ENCODE measurements around the gene PTPRE. TPM values are rescaled to one million over a fixed set of nuclear protein-coding genes. Genes with fewer than 3 reads are reported as not detected.

PTPRE gene
- total RNA-seq, 1 experiment from 2014 or later = 7.9 TPM

DNA sequence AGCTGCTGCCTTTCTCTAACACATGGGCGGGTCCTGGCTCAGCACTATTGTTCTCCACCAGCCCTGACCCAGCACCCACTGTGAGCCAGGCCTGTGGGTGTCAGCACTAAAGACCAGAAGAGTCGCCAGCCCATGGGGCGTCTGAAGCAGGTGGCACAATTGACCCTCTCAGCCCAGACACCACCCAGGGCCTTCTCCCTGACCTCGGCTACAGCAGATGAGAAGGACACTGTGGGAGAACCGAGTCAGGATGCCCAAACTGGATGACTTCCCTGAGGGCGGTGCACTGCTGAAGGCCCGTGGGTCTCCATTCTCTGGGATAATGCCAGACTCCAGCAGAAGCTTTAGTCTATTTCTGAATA lies 122.4 kb downstream of the PTPRE start:
- Histone ChIP-seq H3K4me1 (replicated peaks; ENCODE audit: insufficient read depth) (no peaks in the 10 kb centered on the region), H3K4me2 (no peak overlapping the region), H3K9me3 (ENCODE audit: insufficient read depth, low read depth) (no peaks in the 10 kb centered on the region), H2AFZ (no peak overlapping the region), H4K20me1 (ENCODE audit: insufficient read depth) (no peaks in the 10 kb centered on the region), H3F3A (ENCODE audit: insufficient read depth, low read depth) (no peaks in the 10 kb centered on the region), H3K9me2 (ENCODE audit: insufficient read depth) (no peaks in the 10 kb centered on the region), H3K36me3 (ENCODE audit: low read depth) (no peaks in the 10 kb centered on the region), H3K27me3 (ENCODE audit: insufficient read depth, low read depth) (no peaks in the 10 kb centered on the region), H3K27ac (no peak overlapping the region), H3K79me2 (ENCODE audit: low read depth) (no peaks in the 10 kb centered on the region), H3K4me3 (no peak overlapping the region)
- CTCF ChIA-PET = no interaction called here
- BruUV-seq (replicated peaks) = no TSS peak
- POLR2A ChIA-PET (ENCODE audit: unreplicated experiment) = no interaction called here
- TF ChIP-seq, protein P1, sequence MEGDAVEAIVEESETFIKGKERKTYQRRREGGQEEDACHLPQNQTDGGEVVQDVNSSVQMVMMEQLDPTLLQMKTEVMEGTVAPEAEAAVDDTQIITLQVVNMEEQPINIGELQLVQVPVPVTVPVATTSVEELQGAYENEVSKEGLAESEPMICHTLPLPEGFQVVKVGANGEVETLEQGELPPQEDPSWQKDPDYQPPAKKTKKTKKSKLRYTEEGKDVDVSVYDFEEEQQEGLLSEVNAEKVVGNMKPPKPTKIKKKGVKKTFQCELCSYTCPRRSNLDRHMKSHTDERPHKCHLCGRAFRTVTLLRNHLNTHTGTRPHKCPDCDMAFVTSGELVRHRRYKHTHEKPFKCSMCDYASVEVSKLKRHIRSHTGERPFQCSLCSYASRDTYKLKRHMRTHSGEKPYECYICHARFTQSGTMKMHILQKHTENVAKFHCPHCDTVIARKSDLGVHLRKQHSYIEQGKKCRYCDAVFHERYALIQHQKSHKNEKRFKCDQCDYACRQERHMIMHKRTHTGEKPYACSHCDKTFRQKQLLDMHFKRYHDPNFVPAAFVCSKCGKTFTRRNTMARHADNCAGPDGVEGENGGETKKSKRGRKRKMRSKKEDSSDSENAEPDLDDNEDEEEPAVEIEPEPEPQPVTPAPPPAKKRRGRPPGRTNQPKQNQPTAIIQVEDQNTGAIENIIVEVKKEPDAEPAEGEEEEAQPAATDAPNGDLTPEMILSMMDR (conservative IDR thresholded peaks at IDR 0.05) = no peak
- no peak for TF ChIP-seq EZH2 (IDR thresholded peaks at IDR 0.05; ENCODE audit: low read depth)
- DNase-seq = no peak
- intact Hi-C loops (cut with micrococcal nuclease; ENCODE audit: unreplicated experiment) = no loop called here

DNA sequence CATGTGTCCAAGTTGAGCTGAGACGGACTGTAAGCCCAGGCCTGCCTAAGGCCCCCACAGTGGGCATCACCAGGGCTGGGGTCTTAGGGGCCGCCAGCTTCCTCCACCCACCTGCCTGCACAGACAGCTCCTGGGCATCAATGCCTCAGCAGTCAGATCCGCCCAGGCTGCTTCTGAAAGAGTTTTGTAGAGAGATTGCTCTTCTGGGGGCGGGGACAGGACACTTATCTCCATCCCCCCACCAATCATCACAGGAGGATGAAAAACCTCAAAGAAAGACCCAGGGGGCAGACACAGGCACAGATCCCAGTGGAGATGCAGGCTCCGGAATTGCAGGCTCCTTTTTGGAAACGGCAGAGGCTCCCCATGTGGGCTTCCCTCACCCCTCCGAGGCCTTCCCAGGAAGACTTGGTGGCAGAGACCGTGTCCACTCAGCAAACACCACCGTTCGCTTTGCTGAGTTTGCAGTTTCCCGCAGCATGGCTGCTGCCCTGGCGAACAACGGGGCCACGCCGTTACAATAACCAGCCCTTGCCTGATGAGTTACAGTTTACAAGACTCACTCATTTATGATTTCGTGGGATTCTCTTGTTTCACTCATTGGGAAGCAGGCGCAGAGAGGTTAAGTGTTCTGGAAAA lies 122.9 kb downstream of the PTPRE start:
- Histone ChIP-seq H3K79me2 (ENCODE audit: low read depth) (no peaks in the 10 kb centered on the region), H3K27ac (no peak overlapping the region), H3K9me3 (ENCODE audit: insufficient read depth, low read depth) (no peaks in the 10 kb centered on the region), H3K27me3 (ENCODE audit: insufficient read depth, low read depth) (no peaks in the 10 kb centered on the region), H2AFZ (no peak overlapping the region), H3K4me3 (no peak overlapping the region), H3K36me3 (ENCODE audit: low read depth) (no peaks in the 10 kb centered on the region), H3K9me2 (ENCODE audit: insufficient read depth) (no peaks in the 10 kb centered on the region), H4K20me1 (ENCODE audit: insufficient read depth) (no peaks in the 10 kb centered on the region), H3K4me1 (replicated peaks; ENCODE audit: insufficient read depth) (no peaks in the 10 kb centered on the region), H3K4me2 (no peak overlapping the region), H3F3A (ENCODE audit: insufficient read depth, low read depth) (no peaks in the 10 kb centered on the region)
- CTCF ChIA-PET = no interaction called here
- intact Hi-C loops (cut with micrococcal nuclease; ENCODE audit: unreplicated experiment) = no loop called here
- no peak for DNase-seq
- no TSS peak for BruUV-seq (replicated peaks)
- TF ChIP-seq, protein P1 (conservative IDR thresholded peaks at IDR 0.05) = no peak
- no peak for TF ChIP-seq EZH2 (IDR thresholded peaks at IDR 0.05; ENCODE audit: low read depth)
- POLR2A ChIA-PET (ENCODE audit: unreplicated experiment) = no interaction called here

- Histone ChIP-seq H2AFZ (no peak overlapping the region), H3K4me2 (no peak overlapping the region), H3K79me2 (ENCODE audit: low read depth) (no peaks in the 10 kb centered on the region), H3K4me3 (no peak overlapping the region), H3F3A (ENCODE audit: insufficient read depth, low read depth) (no peaks in the 10 kb centered on the region), H3K27ac (no peak overlapping the region), H3K4me1 (replicated peaks; ENCODE audit: insufficient read depth) (no peaks in the 10 kb centered on the region), H3K9me2 (ENCODE audit: insufficient read depth) (no peaks in the 10 kb centered on the region), H3K36me3 (ENCODE audit: low read depth) (no peaks in the 10 kb centered on the region), H3K9me3 (ENCODE audit: insufficient read depth, low read depth) (no peaks in the 10 kb centered on the region), H3K27me3 (ENCODE audit: insufficient read depth, low read depth) (no peaks in the 10 kb centered on the region), H4K20me1 (ENCODE audit: insufficient read depth) (no peaks in the 10 kb centered on the region)
- POLR2A ChIA-PET (ENCODE audit: unreplicated experiment) = interaction anchor here (0.6 kb wide), 1 partner anchor 29 kb away, joined by 3 read pairs; no protein-coding TSS in a partner anchor
- TF ChIP-seq EZH2 (IDR thresholded peaks at IDR 0.05; ENCODE audit: low read depth) = no peak
- TF ChIP-seq, protein P1 (conservative IDR thresholded peaks at IDR 0.05) = no peak
- no peak for DNase-seq
- intact Hi-C loops (cut with micrococcal nuclease; ENCODE audit: unreplicated experiment) = no loop called here
- BruUV-seq (replicated peaks) = no TSS peak
- CTCF ChIA-PET = no interaction called here
These were observed 123.7 kb downstream of the PTPRE start for GRCh38 chr10:128030498-128031072.
